ENCODE results near the gene ARHGEF19.
"Not testable (repeated sequence)": the region's sequence is repeated elsewhere in the genome, so short reads cannot be mapped to it uniquely, and the experiment has no call there.

- TF ChIP-seq CTCF (conservative IDR thresholded peaks at IDR 0.05; ENCODE audit: low read depth, low read length); SMC3 (IDR thresholded peaks at IDR 0.05; ENCODE audit: low read depth, low read length); RAD21 (IDR thresholded peaks at IDR 0.05; ENCODE audit: low read length); ELK1 (IDR thresholded peaks at IDR 0.05; ENCODE audit: borderline replicate concordance, low read depth, low read length); POLR2A (IDR thresholded peaks at IDR 0.05; ENCODE audit: low read depth, low read length); RFX5 (IDR thresholded peaks at IDR 0.05; ENCODE audit: low read depth, low read length): not testable (repeated sequence)
These were observed 33.8 kb upstream of the ARHGEF19 start for GRCh38 chr1:16246239-16246638.
